Measurements from ENCODE around the gene SYPL2.

- TF ChIP-seq CTCF (IDR thresholded peaks at IDR 0.05) (no peak), POLR2A (IDR thresholded peaks at IDR 0.05) (no peak), EP300 (IDR thresholded peaks at IDR 0.05) (no peak), POLR2AphosphoS5 (IDR thresholded peaks at IDR 0.05) (no peak)
Observed at GRCh38 chr1:109485001-109485400, 18.7 kb downstream of the SYPL2 start.

All from stomach (tissue), 4 donors.